OCI-LY3 (cell line): ENCODE results near the gene KIF12.

ENCODE experiments used
- H2AFZ ChIP-seq: fragments of 200-600, 300-600 bp; shearing (Covaris generic); 2 replicates; pipeline ENCODE4 v1.6.0; 2014; ENCODE audit warnings: antibody characterized with exemption, low read depth, low read length
- H3K27ac ChIP-seq: fragments of 200-600, 300-600 bp; sonication (generic); 2 replicates; pipeline ENCODE4 v1.5.1; 2014; ENCODE audit warnings: mild to moderate bottlenecking, low read length, moderate library complexity, mixed read lengths
- H3K27me3 ChIP-seq: fragments of 200-600, 300-600 bp; sonication (generic); 2 replicates; pipeline ENCODE4 v1.6.1; 2014; ENCODE audit warnings: low read depth, low read length, mixed read lengths
- H3K36me3 ChIP-seq: fragments of 200-600, 300-600 bp; sonication (generic); replicated peaks from 2 replicates; pipeline ENCODE3; 2014; ENCODE audit warnings: low read depth, low read length, mixed read lengths
- H3K4me1 ChIP-seq: fragments of 300-600, 200-600 bp; sonication (generic); 2 replicates; pipeline ENCODE4 v1.6.1; 2014; ENCODE audit warnings: low read length, mixed read lengths
- H3K4me2 ChIP-seq: fragments of 200-600, 300-600 bp; sonication (generic); 2 replicates; pipeline ENCODE4 v1.6.1; 2014; ENCODE audit warnings: low read length, mixed read lengths
- H3K4me3 ChIP-seq: fragments of 300-600, 200-600 bp; sonication (generic); 2 replicates; pipeline ENCODE4 v1.5.1; 2014; ENCODE audit warnings: antibody characterized with exemption, mild to moderate bottlenecking, low read length, moderate library complexity
- H3K79me2 ChIP-seq: fragments of 300-600, 200-600 bp; shearing (Covaris generic); 2 replicates; pipeline ENCODE4 v1.6.1; 2014; ENCODE audit warnings: mild to moderate bottlenecking, low read length, mixed read lengths
- H3K9ac ChIP-seq: fragments of 300-600, 200-600 bp; shearing (Covaris generic); 2 replicates; pipeline ENCODE4 v1.6.0; 2014; ENCODE audit warnings: mild to moderate bottlenecking, low read length, moderate library complexity
- H3K9me3 ChIP-seq: fragments of 200-600, 300-600 bp; shearing (Covaris generic); 2 replicates; pipeline ENCODE4 v1.6.1; 2014; ENCODE audit warnings: low read length, mixed read lengths; ENCODE audit not compliant: insufficient read depth
- H4K20me1 ChIP-seq: fragments of 200-600, 300-600 bp; sonication (generic); 2 replicates; pipeline ENCODE4 v1.6.1; 2016; ENCODE audit warnings: low read length, mixed read lengths; ENCODE audit not compliant: insufficient read depth
- EZH2phosphoT487 ChIP-seq: fragments of 200-600 bp; shearing (Covaris generic); IDR thresholded peaks from 2 replicates; pipeline ENCODE4 v1.6.1; 2018; ENCODE audit warnings: antibody characterized with exemption, mixed run types, low read depth
- TF ChIP-seq, protein P1 (sequence below): fragments of 200-600, 300-600 bp; sonication (generic); IDR thresholded peaks from 2 replicates; pipeline ENCODE4 v1.5.1; 2014; ENCODE audit warnings: antibody characterized with exemption, low read length, low read depth

Gene KIF12

DNA sequence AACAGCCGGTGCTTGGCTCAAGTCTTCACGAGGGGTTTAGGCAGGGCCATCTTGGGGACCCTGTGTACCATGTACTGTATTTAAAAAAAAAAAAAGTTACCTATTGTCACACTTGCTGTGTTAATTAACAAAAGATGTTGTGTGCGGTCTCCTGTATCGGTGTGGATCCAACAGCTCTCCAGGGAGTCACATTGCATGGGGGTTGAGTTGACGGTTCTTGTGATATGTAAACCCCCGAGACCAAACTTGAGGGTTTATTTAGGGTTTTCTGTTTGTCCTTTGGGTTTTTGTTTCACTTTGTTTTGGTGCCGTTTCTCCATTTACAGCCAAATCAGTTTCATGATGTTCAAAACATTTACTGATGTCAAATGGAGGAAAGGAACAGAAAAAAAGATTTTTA, 43.2 kb downstream of the KIF12 start:
- H3K36me3 ChIP-seq, result no peaks in the 10 kb centered on the region
- no peak for TF ChIP-seq EZH2phosphoT487
- TF ChIP-seq, protein P1, sequence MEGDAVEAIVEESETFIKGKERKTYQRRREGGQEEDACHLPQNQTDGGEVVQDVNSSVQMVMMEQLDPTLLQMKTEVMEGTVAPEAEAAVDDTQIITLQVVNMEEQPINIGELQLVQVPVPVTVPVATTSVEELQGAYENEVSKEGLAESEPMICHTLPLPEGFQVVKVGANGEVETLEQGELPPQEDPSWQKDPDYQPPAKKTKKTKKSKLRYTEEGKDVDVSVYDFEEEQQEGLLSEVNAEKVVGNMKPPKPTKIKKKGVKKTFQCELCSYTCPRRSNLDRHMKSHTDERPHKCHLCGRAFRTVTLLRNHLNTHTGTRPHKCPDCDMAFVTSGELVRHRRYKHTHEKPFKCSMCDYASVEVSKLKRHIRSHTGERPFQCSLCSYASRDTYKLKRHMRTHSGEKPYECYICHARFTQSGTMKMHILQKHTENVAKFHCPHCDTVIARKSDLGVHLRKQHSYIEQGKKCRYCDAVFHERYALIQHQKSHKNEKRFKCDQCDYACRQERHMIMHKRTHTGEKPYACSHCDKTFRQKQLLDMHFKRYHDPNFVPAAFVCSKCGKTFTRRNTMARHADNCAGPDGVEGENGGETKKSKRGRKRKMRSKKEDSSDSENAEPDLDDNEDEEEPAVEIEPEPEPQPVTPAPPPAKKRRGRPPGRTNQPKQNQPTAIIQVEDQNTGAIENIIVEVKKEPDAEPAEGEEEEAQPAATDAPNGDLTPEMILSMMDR, result no peak
- no peaks in the 10 kb centered on the region for H4K20me1 ChIP-seq
- no peaks in the 10 kb centered on the region for H3K79me2 ChIP-seq
- H3K27ac ChIP-seq, result no peak overlapping the region
- no peaks in the 10 kb centered on the region for H3K9me3 ChIP-seq
- H2AFZ ChIP-seq, result no peak overlapping the region
- H3K4me3 ChIP-seq, result no peak overlapping the region
- H3K27me3 ChIP-seq, result 0 out of 2 replicates have a peak, but pooled peaks cover 3% of the 10 kb centered on the region
- H3K4me2 ChIP-seq, result no peak overlapping the region
- H3K4me1 ChIP-seq, result no peaks in the 10 kb centered on the region
- H3K9ac ChIP-seq, result no peak overlapping the region

DNA sequence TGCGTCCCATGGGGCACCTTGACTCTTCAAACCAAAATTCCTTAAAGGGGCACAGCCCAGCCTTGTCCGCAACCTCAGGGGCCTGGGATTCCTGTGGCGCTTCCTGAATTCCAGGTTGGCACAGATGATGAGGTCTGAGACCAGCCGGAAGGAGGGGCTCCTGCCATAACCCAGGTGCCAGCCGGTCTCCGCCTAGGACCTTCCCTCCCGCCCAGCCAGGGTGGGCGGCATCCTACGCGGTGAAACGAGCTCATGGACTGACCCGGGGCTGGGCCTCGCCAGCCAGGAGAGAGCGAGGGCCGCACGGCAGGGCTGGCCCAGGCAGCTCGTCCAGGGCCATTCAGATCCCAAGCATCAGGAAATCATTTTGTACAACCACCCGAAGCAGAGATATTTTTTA, 44.0 kb downstream of the KIF12 start:
- no peaks in the 10 kb centered on the region for H4K20me1 ChIP-seq
- H3K79me2 ChIP-seq, result no peaks in the 10 kb centered on the region
- H3K4me3 ChIP-seq, result no peak overlapping the region
- no peak overlapping the region for H2AFZ ChIP-seq
- H3K4me1 ChIP-seq, result no peaks in the 10 kb centered on the region
- 0 out of 2 replicates have a peak, but pooled peaks cover 3% of the 10 kb centered on the region for H3K27me3 ChIP-seq
- no peak overlapping the region for H3K4me2 ChIP-seq
- no peaks in the 10 kb centered on the region for H3K9me3 ChIP-seq
- TF ChIP-seq, protein P1, result no peak
- TF ChIP-seq EZH2phosphoT487, result no peak
- no peaks in the 10 kb centered on the region for H3K36me3 ChIP-seq
- no peak overlapping the region for H3K9ac ChIP-seq
- no peak overlapping the region for H3K27ac ChIP-seq

DNA sequence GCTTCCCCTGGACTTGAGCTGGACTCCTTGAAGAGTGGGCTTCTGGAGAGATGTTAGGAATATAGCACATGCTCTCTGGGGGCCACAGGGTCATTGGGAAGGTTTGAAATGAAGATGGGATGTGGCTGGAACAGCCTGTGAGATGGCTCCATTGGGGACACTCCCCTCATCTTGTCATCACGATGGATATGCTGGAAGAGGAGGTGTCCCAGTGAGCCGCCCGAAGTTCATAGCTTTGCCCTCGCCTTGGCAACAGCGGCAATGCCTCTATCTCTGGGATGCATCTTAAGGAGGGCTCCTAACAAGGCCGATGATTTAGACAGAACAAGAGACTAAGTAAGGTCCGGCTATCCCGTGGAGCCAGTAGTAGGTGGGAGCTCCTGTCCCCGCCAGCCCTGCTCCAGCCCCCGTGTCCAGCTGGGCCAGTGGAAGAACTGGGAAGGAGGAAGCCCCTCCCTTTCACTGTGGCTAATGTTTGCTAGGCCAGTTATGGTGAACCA, 44.9 kb downstream of the KIF12 start:
- H3K9ac ChIP-seq, result no peak overlapping the region
- no peak overlapping the region for H2AFZ ChIP-seq
- H3K4me3 ChIP-seq, result no peak overlapping the region
- H3K4me1 ChIP-seq, result no peaks in the 10 kb centered on the region
- H3K27ac ChIP-seq, result no peak overlapping the region
- TF ChIP-seq EZH2phosphoT487, result no peak
- TF ChIP-seq, protein P1, result no peak
- no peaks in the 10 kb centered on the region for H3K36me3 ChIP-seq
- no peaks in the 10 kb centered on the region for H3K9me3 ChIP-seq
- H3K79me2 ChIP-seq, result no peaks in the 10 kb centered on the region
- H4K20me1 ChIP-seq, result no peaks in the 10 kb centered on the region
- H3K27me3 ChIP-seq, result 0 out of 2 replicates have a peak, but pooled peaks cover 3% of the 10 kb centered on the region
- no peak overlapping the region for H3K4me2 ChIP-seq

DNA sequence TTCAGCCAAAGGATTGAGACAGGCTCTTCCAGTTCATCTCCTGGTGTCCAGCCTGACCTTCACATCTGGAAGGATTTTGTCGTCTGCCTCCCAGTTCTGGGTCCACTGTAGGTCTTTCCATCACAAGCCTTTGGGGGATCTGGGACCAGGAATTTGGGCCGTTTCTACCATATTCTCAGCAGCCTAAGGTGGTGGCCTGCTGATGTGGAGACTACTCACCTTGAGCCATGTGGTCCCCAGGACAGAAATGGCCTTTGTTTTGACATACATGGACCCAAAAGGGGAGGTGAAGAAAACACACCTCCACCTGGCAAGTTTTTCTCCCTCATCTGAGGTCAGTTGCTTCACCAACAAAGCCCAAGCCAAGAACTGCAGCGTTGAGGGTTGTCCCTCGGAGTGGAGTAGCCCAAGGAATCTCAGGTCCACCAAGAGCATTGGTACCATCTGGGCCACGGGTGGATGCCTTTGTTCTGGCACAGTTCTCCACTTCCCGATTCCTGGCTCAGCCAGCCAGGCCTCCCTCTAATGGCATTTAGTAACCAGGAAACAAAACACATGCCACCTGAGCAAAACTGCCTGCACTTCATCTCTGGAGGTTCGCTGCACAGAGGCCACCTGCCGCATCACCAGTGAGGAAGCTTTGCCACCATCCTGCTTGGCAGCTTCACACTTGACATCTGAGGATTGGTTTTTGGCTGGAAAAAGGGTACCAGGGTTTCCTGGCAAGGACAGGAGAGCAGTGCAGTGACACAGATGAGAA, 45.7 kb downstream of the KIF12 start:
- H3K79me2 ChIP-seq, result no peaks in the 10 kb centered on the region
- no peaks in the 10 kb centered on the region for H3K36me3 ChIP-seq
- no peaks in the 10 kb centered on the region for H4K20me1 ChIP-seq
- H3K9me3 ChIP-seq, result no peaks in the 10 kb centered on the region
- H3K27me3 ChIP-seq, result 0 out of 2 replicates have a peak, but pooled peaks cover 3% of the 10 kb centered on the region
- no peak overlapping the region for H3K4me2 ChIP-seq
- no peak overlapping the region for H3K27ac ChIP-seq
- no peak overlapping the region for H2AFZ ChIP-seq
- TF ChIP-seq, protein P1, result no peak
- TF ChIP-seq EZH2phosphoT487, result no peak
- H3K4me1 ChIP-seq, result no peaks in the 10 kb centered on the region
- no peak overlapping the region for H3K9ac ChIP-seq
- H3K4me3 ChIP-seq, result no peak overlapping the region
